Right lobe of liver (tissue), 6 donors: ENCODE results near the gene SLC7A9. TPM values are rescaled to one million over a fixed set of nuclear protein-coding genes. Genes with fewer than 3 reads are reported as not detected.

ENCODE experiments used
- ATAC-seq, 4 donors: fragments of 200-7000 bp; cut with Tn5 transposase; one replicate each; pipeline ENCODE4 v1.9.1; 2020; ENCODE audit warnings: mild to moderate bottlenecking in 4 of 4, moderate library complexity in 4 of 4
- DNase-seq, 3 donors: peaks; one replicate each; pipeline ENCODE4 v3.0.0-alpha.2; 2020
- H3K27ac ChIP-seq, 3 donors: fragments of 200-600 bp; one replicate each; pipeline ENCODE4 v1.8.0; 2022
- H3K27me3 ChIP-seq, 2 donors: fragments of 200-600 bp; one replicate each; pipeline ENCODE4 v1.8.0; 2022
- H3K36me3 ChIP-seq, 4 donors: fragments of 200-600 bp; sonication (generic) in 1 of 4; one replicate each; pipeline versions ENCODE4 v1.5.1 to v1.8.0; 2017 to 2022; ENCODE audit warnings: control low read depth in 1 of 4
- H3K4me1 ChIP-seq, 4 donors: fragments of 200-600 bp; sonication (generic) in 1 of 4; one replicate each; pipeline versions ENCODE4 v1.5.1 to v1.8.0; 2017 to 2022; ENCODE audit warnings: control low read depth in 1 of 4
- H3K4me3 ChIP-seq, 3 donors: fragments of 200-600 bp; one replicate each; pipeline ENCODE4 v1.8.0; 2022
- H3K9me3 ChIP-seq, 4 donors: fragments of 200-600 bp; sonication (generic) in 1 of 4; one replicate each; pipeline versions ENCODE4 v1.5.1 to v1.8.0; 2017 to 2022; ENCODE audit warnings: control low read depth in 1 of 4
- POLR2A ChIP-seq: fragments of 450-650 bp; IDR thresholded peaks from one replicate; pipeline ENCODE4 v1.6.1; 2017; ENCODE audit warnings: antibody characterized with exemption, mild to moderate bottlenecking
- WGBS: methylation state at CpG from one replicate; pipeline ENCODE4 v1.1.6; 2018; ENCODE audit warnings: low coverage, low lambda C conversion rate; ENCODE audit not compliant: insufficient coverage; ENCODE audit errors: missing lambda C conversion rate; 5-methylcytosine and 5-hydroxymethylcytosine counted together
- intact Hi-C, 2 donors: fragments of 100-400 bp; cut with DNase I; formaldehyde crosslinking; loops; one replicate each; pipeline versions ENCODE4 v1.11.2 to v1.14.1; 2022
- total RNA-seq, 6 experiments: library from RNA; depleted of rRNA in 2 of 6; stranded (reverse); fragments of >200 nt in 2 of 6; fragmentation: NEBNext Ultra II Directional in 3 of 6; extraction: Animal tissue kit (Norgen Biotek cat#: 25700) in 3 of 6; gene quantifications; one replicate each; pipeline versions ENCODE4 v1.1.0 to v1.2.4, GENCODE V29; 2016 to 2023
- TF ChIP-seq, protein P1 (sequence below), 4 donors: fragments of 200-600 bp in 3 of 4; fragments of 450-650 bp in 1 of 4; IDR thresholded peaks; one replicate each; pipeline versions ENCODE4 v1.5.1 to v1.8.0; 2016 to 2022; ENCODE audit warnings: antibody characterized with exemption in 4 of 4, mild to moderate bottlenecking in 2 of 4
- donor health status: DM: no; HTN: yes; CAD: no.
- donor health status: DM: no; HTN: no; CAD: no.
- donor health status: DM: no; HTN: no; CAD: no.
- donor health status: DM: no; HTN: yes; CAD: no.
- donor health status: DM: no; HTN: yes; CAD: no.

The SLC7A9 gene
- total RNA-seq, 6 experiments from 2014 or later: 10.4 to 15.5 (median 13.5) TPM

DNA sequence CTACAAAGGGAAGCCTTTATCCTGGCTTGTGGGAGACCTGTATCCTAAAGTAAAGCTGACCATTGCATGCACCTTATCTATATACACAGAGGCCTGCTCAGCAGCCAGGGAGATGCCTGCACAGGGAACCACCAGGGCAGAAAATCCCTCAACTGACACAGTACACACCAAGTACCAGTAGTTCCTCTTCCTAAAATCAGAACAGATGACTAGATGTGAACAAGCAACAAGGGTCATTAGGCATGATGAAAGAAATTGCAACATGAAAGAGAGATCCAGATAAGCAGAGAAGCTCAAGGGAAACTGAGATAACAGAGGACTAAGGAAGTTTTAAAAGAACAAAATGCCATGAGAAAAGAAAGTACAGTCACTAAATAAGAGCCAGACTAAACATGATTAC lies 39.7 kb upstream of the SLC7A9 start:
- intact Hi-C loops: no loop called here
- TF ChIP-seq POLR2A: no peak
- TF ChIP-seq, protein P1, sequence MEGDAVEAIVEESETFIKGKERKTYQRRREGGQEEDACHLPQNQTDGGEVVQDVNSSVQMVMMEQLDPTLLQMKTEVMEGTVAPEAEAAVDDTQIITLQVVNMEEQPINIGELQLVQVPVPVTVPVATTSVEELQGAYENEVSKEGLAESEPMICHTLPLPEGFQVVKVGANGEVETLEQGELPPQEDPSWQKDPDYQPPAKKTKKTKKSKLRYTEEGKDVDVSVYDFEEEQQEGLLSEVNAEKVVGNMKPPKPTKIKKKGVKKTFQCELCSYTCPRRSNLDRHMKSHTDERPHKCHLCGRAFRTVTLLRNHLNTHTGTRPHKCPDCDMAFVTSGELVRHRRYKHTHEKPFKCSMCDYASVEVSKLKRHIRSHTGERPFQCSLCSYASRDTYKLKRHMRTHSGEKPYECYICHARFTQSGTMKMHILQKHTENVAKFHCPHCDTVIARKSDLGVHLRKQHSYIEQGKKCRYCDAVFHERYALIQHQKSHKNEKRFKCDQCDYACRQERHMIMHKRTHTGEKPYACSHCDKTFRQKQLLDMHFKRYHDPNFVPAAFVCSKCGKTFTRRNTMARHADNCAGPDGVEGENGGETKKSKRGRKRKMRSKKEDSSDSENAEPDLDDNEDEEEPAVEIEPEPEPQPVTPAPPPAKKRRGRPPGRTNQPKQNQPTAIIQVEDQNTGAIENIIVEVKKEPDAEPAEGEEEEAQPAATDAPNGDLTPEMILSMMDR (IDR thresholded peaks at IDR 0.05): no peak
- H3K27me3 ChIP-seq: no peaks in the 10 kb centered on the region
- DNase-seq (no peak), ATAC-seq (no peak)
- H3K4me1 ChIP-seq: no peaks in the 10 kb centered on the region
- no peak overlapping the region for H3K27ac ChIP-seq
- H3K4me3 ChIP-seq: no peak overlapping the region
- H3K36me3 ChIP-seq: no peaks in the 10 kb centered on the region
- no peaks in the 10 kb centered on the region for H3K9me3 ChIP-seq

- DNase-seq (no peak), ATAC-seq (no peak)
- 92% methylated on average over 6 of the region's 7 CpGs for WGBS
- Histone ChIP-seq H3K4me1 (no peaks in the 10 kb centered on the region), H3K27ac (no peak overlapping the region), H3K27me3 (no peaks in the 10 kb centered on the region), H3K9me3 (no peaks in the 10 kb centered on the region), H3K4me3 (no peak overlapping the region), H3K36me3 (no peaks in the 10 kb centered on the region)
- TF ChIP-seq POLR2A: no peak
- TF ChIP-seq, protein P1 (IDR thresholded peaks at IDR 0.05): no peak
- intact Hi-C loops: no loop called here
Measured at GRCh38 chr19:32908641-32909190, 39.1 kb upstream of the SLC7A9 start.

DNA sequence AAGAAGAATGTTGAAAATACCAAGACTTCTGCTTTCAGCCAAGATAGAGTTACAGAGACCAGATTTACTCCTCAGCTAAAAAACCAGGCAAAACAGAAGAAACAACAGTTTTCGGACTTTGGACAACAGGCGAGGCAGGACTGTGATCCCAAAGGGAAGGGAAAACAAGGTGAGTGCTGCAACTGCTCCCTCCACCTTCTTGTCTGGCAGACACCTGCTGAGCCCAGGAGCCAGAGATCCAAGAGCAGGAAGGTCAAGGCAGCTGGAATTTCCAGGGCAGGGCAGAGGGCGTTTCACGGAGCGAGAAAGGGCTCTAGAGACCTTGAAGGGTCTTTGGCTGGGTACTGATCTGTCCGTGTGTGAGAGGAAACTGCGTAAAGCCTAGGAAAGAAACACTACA lies 32.9 kb upstream of the SLC7A9 start:
- H3K9me3 ChIP-seq: no peaks in the 10 kb centered on the region
- H3K4me1 ChIP-seq: no peaks in the 10 kb centered on the region
- no peaks in the 10 kb centered on the region for H3K27me3 ChIP-seq
- intact Hi-C loops: no loop called here
- no peak for DNase-seq
- TF ChIP-seq, protein P1 (IDR thresholded peaks at IDR 0.05): no peak
- no peak for TF ChIP-seq POLR2A
- no peaks in the 10 kb centered on the region for H3K36me3 ChIP-seq
- H3K27ac ChIP-seq: no peak overlapping the region
- 81% methylated on average over 7 of the region's 7 CpGs for WGBS
- no peak for ATAC-seq
- no peak overlapping the region for H3K4me3 ChIP-seq

GRCh38 chr19:32901504-32902161 lies 32.1 kb upstream of the SLC7A9 start:
- Histone ChIP-seq H3K9me3 (no peaks in the 10 kb centered on the region), H3K36me3 (no peaks in the 10 kb centered on the region), H3K4me3 (no peak overlapping the region), H3K27ac (no peak overlapping the region), H3K27me3 (no peaks in the 10 kb centered on the region), H3K4me1 (no peaks in the 10 kb centered on the region)
- no peak for TF ChIP-seq POLR2A
- TF ChIP-seq, protein P1 (IDR thresholded peaks at IDR 0.05): no peak
- no CpG with 5 or more reads among the region's 5 CpGs for WGBS
- intact Hi-C loops: no loop called here
- no peak for ATAC-seq
- DNase-seq: no peak
